OCI-LY7 (cell line): ENCODE data around the gene BLVRB. TPM values are rescaled to one million over a fixed set of nuclear protein-coding genes. Genes with fewer than 3 reads are reported as not detected.
A peak's percentile ranks its signal among the peaks of the same experiment; 100 is the strongest.

Source experiments
- BruUV-seq: library from RNA; stranded (reverse); fragments of 400-500 nt; replicated peaks from 2 replicates; lab custom pipeline; 2021; lab: Mats Ljungman, UMichigan
- CTCF ChIA-PET: fragments of 300-600 bp; sonication (Branson Sonifier 250); formaldehyde crosslinking; loops from one replicate; lab custom pipeline; 2022; ENCODE audit warnings: antibody characterized with exemption; ENCODE audit not compliant: unreplicated experiment; lab: Charles Lee
- POLR2A ChIA-PET: fragments of 300-600 bp; sonication (Branson Sonifier 250); formaldehyde crosslinking; loops from one replicate; lab custom pipeline; 2022; ENCODE audit warnings: antibody characterized with exemption; lab: Charles Lee
- DNase-seq: peaks from one replicate; pipeline ENCODE4 v3.0.0-alpha.2; 2015; ENCODE audit warnings: low spot score
- H2AFZ ChIP-seq: fragments of 200-600 bp; sonication (generic), shearing (Covaris generic); 2 replicates; pipeline ENCODE4 v1.6.1; 2014; ENCODE audit warnings: mild to moderate bottlenecking, antibody characterized with exemption, low read length, moderate library complexity
- H3K27ac ChIP-seq: fragments of 200-600 bp; sonication (generic); 2 replicates; pipeline ENCODE4 v1.5.1; 2014; ENCODE audit warnings: mixed run types, low read depth, mild to moderate bottlenecking, moderate library complexity, low read length, inconsistent platforms; ENCODE audit not compliant: poor library complexity, severe bottlenecking
- H3K36me3 ChIP-seq: fragments of 200-600 bp; sonication (generic); 2 replicates; pipeline ENCODE4 v1.6.1; 2014; ENCODE audit warnings: mild to moderate bottlenecking, antibody characterized with exemption, low read length, moderate library complexity, mixed read lengths; ENCODE audit not compliant: insufficient read depth
- H3K4me1 ChIP-seq: fragments of 200-600 bp; sonication (generic); 2 replicates; pipeline ENCODE4 v1.5.1; 2014; ENCODE audit warnings: mild to moderate bottlenecking, low read length; ENCODE audit not compliant: insufficient read depth, poor library complexity, severe bottlenecking
- H3K4me2 ChIP-seq: fragments of 200-600 bp; sonication (generic); 2 replicates; pipeline ENCODE4 v1.6.1; 2014; ENCODE audit warnings: mild to moderate bottlenecking, low read length
- H3K4me3 ChIP-seq: fragments of 200-600 bp; sonication (generic); 2 replicates; pipeline ENCODE4 v1.5.1; 2014; ENCODE audit warnings: mild to moderate bottlenecking, low read depth, low read length; ENCODE audit not compliant: poor library complexity, severe bottlenecking
- H3K79me2 ChIP-seq: fragments of 200-600 bp; sonication (generic); 2 replicates; pipeline ENCODE4 v1.6.1; 2016; ENCODE audit warnings: low read depth, mild to moderate bottlenecking, low read length, moderate library complexity, mixed read lengths; ENCODE audit not compliant: insufficient read depth
- H3K9me2 ChIP-seq: fragments of 200-600 bp; sonication (generic); 2 replicates; pipeline ENCODE4 v1.6.1; 2016; ENCODE audit warnings: mild to moderate bottlenecking, low read length, mixed read lengths; ENCODE audit not compliant: insufficient read depth
- H3K9me3 ChIP-seq: fragments of 200-600 bp; sonication (generic); 2 replicates; pipeline ENCODE4 v1.6.1; 2014; ENCODE audit warnings: mild to moderate bottlenecking, mixed run types, low read length, mixed read lengths
- H4K20me1 ChIP-seq: fragments of 200-600 bp; sonication (generic); 2 replicates; pipeline ENCODE4 v1.6.1; 2014; ENCODE audit warnings: mild to moderate bottlenecking, antibody characterized with exemption, low read length, moderate library complexity, mixed read lengths; ENCODE audit not compliant: insufficient read depth
- CTCF ChIP-seq: fragments of 200-600 bp; sonication (generic); conservative IDR thresholded peaks from 2 replicates; pipeline ENCODE4 v1.5.1; 2014; ENCODE audit warnings: mild to moderate bottlenecking, antibody characterized with exemption, low read length, moderate library complexity, mixed read lengths
- EZH2phosphoT487 ChIP-seq: fragments of 200-600 bp; sonication (generic); IDR thresholded peaks from 2 replicates; pipeline ENCODE4 v1.6.1; 2018; ENCODE audit warnings: low read depth, borderline replicate concordance, mild to moderate bottlenecking, mixed run types, antibody characterized with exemption, low read length, moderate library complexity, mixed read lengths
- intact Hi-C: fragments of 100-400 bp; cut with micrococcal nuclease; formaldehyde crosslinking; loops from one replicate; pipeline ENCODE4 v1.10.0; 2022; ENCODE audit not compliant: unreplicated experiment
- small RNA-seq: library from RNA; depleted of rRNA; stranded (forward); fragments of <200 nt; gene quantifications from one replicate; pipeline ENCODE3, GENCODE V24; 2014
- total RNA-seq, 2 experiments: library from RNA; depleted of rRNA in 1 of 2; stranded (reverse); fragments of >200 nt in 1 of 2; shearing (Covaris generic) in 1 of 2; gene quantifications; 2 replicates each; pipeline ENCODE4 v1.2.3, GENCODE V29; 2014 to 2022

The BLVRB gene
- total RNA-seq, 2 experiments from 2014 or later = 45.0 to 48.5 TPM

DNA sequence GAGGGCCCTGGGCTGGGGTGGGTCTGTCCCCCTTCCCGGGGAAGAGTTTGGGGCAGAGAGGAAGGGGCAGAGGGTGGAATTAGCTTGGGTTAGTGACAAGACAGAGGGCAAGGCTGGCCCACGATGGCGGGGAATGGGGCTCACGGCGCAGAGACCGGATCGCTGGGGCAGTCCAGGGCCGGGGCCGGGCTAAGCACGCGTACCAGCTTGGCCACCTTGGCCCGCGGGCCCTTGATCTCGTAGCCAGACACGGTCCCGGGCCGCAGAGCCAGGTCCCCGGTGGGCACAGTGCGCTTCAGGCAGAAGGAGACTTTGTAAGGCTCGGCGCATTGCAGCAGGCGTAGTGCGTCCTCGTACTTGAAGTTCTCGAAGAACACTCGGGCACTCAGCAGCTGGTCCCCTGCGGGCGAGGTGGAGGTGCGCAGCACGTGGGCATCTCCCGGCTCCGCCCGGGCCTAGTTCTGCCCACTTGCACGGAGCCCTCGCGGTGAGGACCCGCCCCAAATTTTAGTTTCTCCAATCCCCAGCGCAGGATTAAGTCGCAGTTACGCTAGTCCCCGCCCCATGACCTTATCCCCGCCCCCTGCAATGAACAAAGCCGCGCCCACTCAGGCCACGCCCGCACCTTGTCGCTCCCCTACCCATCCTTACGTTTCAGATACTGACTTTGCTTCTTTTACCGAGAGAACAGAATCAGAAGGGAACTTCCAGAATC, 67.0 kb downstream of the BLVRB start:
- CTCF ChIA-PET = no interaction called here
- no peak overlapping the region for H3K27ac ChIP-seq
- POLR2A ChIA-PET = no interaction called here
- no peak overlapping the region for H3K4me3 ChIP-seq
- H3K79me2 ChIP-seq = no peaks in the 10 kb centered on the region
- no peaks in the 10 kb centered on the region for H3K36me3 ChIP-seq
- BruUV-seq = no TSS peak
- H4K20me1 ChIP-seq = no peaks in the 10 kb centered on the region
- no peak overlapping the region for H2AFZ ChIP-seq
- peaks cover 11% of the 10 kb centered on the region for H3K4me1 ChIP-seq
- intact Hi-C loops = no loop called here
- no peaks in the 10 kb centered on the region for H3K9me3 ChIP-seq
- peak overlapping the region; percentile 14 for H3K4me2 ChIP-seq
- no peaks in the 10 kb centered on the region for H3K9me2 ChIP-seq
- no peak for TF ChIP-seq CTCF
- TF ChIP-seq EZH2phosphoT487 = no peak
- DNase-seq = peak; percentile 67

Small RNAs within 50 kb of the gene (small RNA-seq; reads per million reads assigned to genes)
- gene RF00017 = not detected

Other genes with a start within 250 kb of the BLVRB start
- gene TTC9B, start 247.4 kb downstream of the BLVRB start, total RNA-seq (2014; rRNA removed; shearing (Covaris generic)) = not detected in 2 replicates
- not detected in 2 replicates for gene TTC9B, start 247.4 kb downstream of the BLVRB start, total RNA-seq (2022)
- gene CCNP, start 239.1 kb downstream of the BLVRB start, total RNA-seq (2014; rRNA removed; shearing (Covaris generic)) = 0.54 and 0.59 TPM in 2 replicates
- gene CCNP, start 239.1 kb downstream of the BLVRB start, total RNA-seq (2022) = 0.48 and 0.61 TPM in 2 replicates
- 97.8 and 116 TPM in 2 replicates for gene AKT2, start 180.4 kb downstream of the BLVRB start, total RNA-seq (2014; rRNA removed; shearing (Covaris generic))
- 192 and 197 TPM in 2 replicates for gene AKT2, start 180.4 kb downstream of the BLVRB start, total RNA-seq (2022)
- 10.0 and 15.6 TPM in 2 replicates for gene C19orf47, start 117.3 kb downstream of the BLVRB start, total RNA-seq (2014; rRNA removed; shearing (Covaris generic))
- gene C19orf47, start 117.3 kb downstream of the BLVRB start, total RNA-seq (2022) = 28.9 and 33.8 TPM in 2 replicates
- gene PLD3, start 117.0 kb downstream of the BLVRB start, total RNA-seq (2014; rRNA removed; shearing (Covaris generic)) = 84.0 and 109 TPM in 2 replicates
- 111 and 114 TPM in 2 replicates for gene PLD3, start 117.0 kb downstream of the BLVRB start, total RNA-seq (2022)
- gene HIPK4, start 75.6 kb downstream of the BLVRB start, total RNA-seq (2014; rRNA removed; shearing (Covaris generic)) = not detected in 2 replicates
- not detected in 2 replicates for gene HIPK4, start 75.6 kb downstream of the BLVRB start, total RNA-seq (2022)
- 1.8 and 2.2 TPM in 2 replicates for gene PRX, start 52.4 kb downstream of the BLVRB start, total RNA-seq (2014; rRNA removed; shearing (Covaris generic))
- 4.0 and 4.9 TPM in 2 replicates for gene PRX, start 52.4 kb downstream of the BLVRB start, total RNA-seq (2022)
- gene SERTAD1, start 39.8 kb downstream of the BLVRB start, total RNA-seq (2014; rRNA removed; shearing (Covaris generic)) = 5.0 and 5.7 TPM in 2 replicates
- gene SERTAD1, start 39.8 kb downstream of the BLVRB start, total RNA-seq (2022) = 5.5 and 6.1 TPM in 2 replicates
- 12.2 and 15.7 TPM in 2 replicates for gene SERTAD3, start 21.4 kb downstream of the BLVRB start, total RNA-seq (2014; rRNA removed; shearing (Covaris generic))
- 18.6 and 21.3 TPM in 2 replicates for gene SERTAD3, start 21.4 kb downstream of the BLVRB start, total RNA-seq (2022)
- 2.2 and 6.3 TPM in 2 replicates for gene SPTBN4, start 1.3 kb upstream of the BLVRB start, total RNA-seq (2014; rRNA removed; shearing (Covaris generic))
- 3.3 and 4.1 TPM in 2 replicates for gene SPTBN4, start 1.3 kb upstream of the BLVRB start, total RNA-seq (2022)
- gene SHKBP1, start 111.1 kb upstream of the BLVRB start, total RNA-seq (2014; rRNA removed; shearing (Covaris generic)) = 42.0 and 49.4 TPM in 2 replicates
- 115 and 130 TPM in 2 replicates for gene SHKBP1, start 111.1 kb upstream of the BLVRB start, total RNA-seq (2022)
- gene LTBP4, start 135.6 kb upstream of the BLVRB start, total RNA-seq (2014; rRNA removed; shearing (Covaris generic)) = 22.1 and 44.5 TPM in 2 replicates
- gene LTBP4, start 135.6 kb upstream of the BLVRB start, total RNA-seq (2022) = 108 and 121 TPM in 2 replicates
- gene NUMBL, start 224.9 kb upstream of the BLVRB start, total RNA-seq (2014; rRNA removed; shearing (Covaris generic)) = 4.1 and 4.9 TPM in 2 replicates
- 7.1 and 8.9 TPM in 2 replicates for gene NUMBL, start 224.9 kb upstream of the BLVRB start, total RNA-seq (2022)